Stimulated activated naive CD8-positive, alpha-beta T cell treated with anti-CD3 and anti-CD28 coated beads, Interleukin-15, amount 100 ng/mL, for 72 hours (primary cell): Measurements from ENCODE around the gene SH3GLB2.
"Not testable (repeated sequence)": the region's sequence is repeated elsewhere in the genome, so short reads cannot be mapped to it uniquely, and the experiment has no call there.

Source experiments
- ATAC-seq: fragments of 150-1000 bp; cut with Tn5 transposase; 2 replicates; pipeline ENCODE4 v1.10.0; 2021; ENCODE audit warnings: mild to moderate bottlenecking, moderate library complexity
- DNase-seq, 2 donors: peaks; one replicate each; pipeline ENCODE4 v3.0.0; 2021 to 2022
- H3K27ac Mint-ChIP-seq, 2 donors: one replicate each; pipeline ENCODE4 v1.8.0; 2022; ENCODE audit warnings: mild to moderate bottlenecking in 2 of 2, mixed read lengths in 2 of 2, moderate library complexity in 2 of 2
- H3K27me3 Mint-ChIP-seq: one replicate; pipeline ENCODE4 v1.8.0; 2022; ENCODE audit warnings: mixed read lengths
- H3K4me1 Mint-ChIP-seq: one replicate; pipeline ENCODE4 v1.8.0; 2022; ENCODE audit warnings: mild to moderate bottlenecking, mixed read lengths
- H3K4me3 Mint-ChIP-seq, 2 donors: one replicate each; pipeline ENCODE4 v1.8.0; 2022; ENCODE audit warnings: mild to moderate bottlenecking in 2 of 2, mixed read lengths in 2 of 2, moderate library complexity in 1 of 2
- H3K9me3 Mint-ChIP-seq, 2 donors: one replicate each; pipeline ENCODE4 v1.8.0; 2022; ENCODE audit warnings: mixed read lengths in 2 of 2

The SH3GLB2 gene

DNA sequence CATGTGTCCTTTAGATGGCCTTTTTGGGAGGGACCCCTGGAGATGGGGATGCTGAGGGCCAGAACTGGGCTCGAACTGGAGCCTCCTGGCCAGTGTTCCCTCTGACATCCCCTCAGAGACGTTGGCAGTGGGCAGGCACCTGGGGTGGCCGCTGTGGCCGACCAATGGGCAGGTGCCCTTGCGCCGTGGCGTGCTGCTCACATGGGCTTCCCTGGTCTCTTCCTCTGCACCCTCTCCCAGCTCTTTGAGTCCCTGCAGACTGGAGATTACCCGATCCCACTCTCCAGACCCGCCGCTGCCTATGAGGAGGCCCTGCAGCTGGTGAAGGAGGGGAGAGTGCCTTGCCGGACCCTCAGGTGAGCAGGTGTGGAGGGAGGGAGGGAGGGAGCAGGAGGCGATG lies 32.9 kb upstream of the SH3GLB2 start:
- DNase-seq (no peak), ATAC-seq (no peak)
- no peaks in the 10 kb centered on the region for H3K9me3 Mint-ChIP-seq
- H3K4me1 Mint-ChIP-seq = no peaks in the 10 kb centered on the region
- H3K27me3 Mint-ChIP-seq = no peaks in the 10 kb centered on the region
- H3K27ac Mint-ChIP-seq = no peak overlapping the region
- no peak overlapping the region for H3K4me3 Mint-ChIP-seq

DNA sequence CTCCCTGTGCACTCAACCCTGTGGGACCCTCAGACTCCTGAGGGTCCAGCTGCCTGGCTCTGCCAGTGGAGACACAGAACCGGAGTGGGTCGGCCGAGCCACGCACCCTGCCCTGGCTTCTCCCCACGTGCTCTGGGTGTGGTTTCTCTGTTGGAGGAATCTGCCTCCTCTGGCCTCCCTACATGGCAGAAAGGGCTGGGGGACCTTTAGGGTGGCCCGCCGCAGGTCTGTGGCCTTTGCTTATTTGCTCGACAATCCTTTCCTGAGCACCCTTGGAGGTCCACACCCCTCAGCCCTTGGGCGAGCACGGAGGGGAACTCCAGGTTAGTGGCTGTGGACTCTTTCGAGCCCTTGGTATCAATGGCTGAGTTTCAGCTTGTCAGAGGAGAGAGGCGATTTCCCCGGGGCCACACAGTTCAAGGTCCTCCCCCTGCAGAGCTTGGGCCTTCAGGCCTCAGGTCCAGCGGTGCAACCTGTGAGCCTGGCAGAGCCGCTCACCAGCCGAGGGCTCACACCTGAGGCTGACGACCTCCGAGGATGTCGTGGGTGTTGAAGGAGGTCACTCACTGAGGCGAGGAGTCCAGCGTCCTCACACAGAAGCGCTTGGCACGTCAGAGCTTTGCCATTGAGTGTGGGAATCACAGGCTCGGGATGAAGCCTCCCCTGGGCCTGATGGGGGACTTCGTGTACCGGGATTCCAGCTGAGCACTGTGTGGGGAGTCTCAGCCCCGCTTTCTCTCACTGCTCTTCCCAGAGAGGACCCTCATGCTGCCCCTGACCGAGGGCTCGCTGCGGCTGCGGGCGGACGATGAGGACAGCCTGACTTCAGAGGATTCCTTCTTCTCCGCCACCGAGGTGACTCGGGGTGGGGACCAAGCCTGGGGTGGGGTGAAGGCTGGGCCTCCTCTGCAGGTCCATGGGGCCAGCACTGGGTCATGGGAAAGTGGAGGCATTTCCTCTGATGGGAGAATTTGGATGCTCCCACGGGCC lies 32.0 kb upstream of the SH3GLB2 start:
- DNase-seq (no peak), ATAC-seq (no peak)
- Mint-ChIP-seq H3K27ac (peak overlapping the region in 1 of 2 donors; percentile 67), H3K4me1 (no peaks in the 10 kb centered on the region), H3K4me3 (no peak overlapping the region), H3K27me3 (no peaks in the 10 kb centered on the region), H3K9me3 (no peaks in the 10 kb centered on the region)

DNA sequence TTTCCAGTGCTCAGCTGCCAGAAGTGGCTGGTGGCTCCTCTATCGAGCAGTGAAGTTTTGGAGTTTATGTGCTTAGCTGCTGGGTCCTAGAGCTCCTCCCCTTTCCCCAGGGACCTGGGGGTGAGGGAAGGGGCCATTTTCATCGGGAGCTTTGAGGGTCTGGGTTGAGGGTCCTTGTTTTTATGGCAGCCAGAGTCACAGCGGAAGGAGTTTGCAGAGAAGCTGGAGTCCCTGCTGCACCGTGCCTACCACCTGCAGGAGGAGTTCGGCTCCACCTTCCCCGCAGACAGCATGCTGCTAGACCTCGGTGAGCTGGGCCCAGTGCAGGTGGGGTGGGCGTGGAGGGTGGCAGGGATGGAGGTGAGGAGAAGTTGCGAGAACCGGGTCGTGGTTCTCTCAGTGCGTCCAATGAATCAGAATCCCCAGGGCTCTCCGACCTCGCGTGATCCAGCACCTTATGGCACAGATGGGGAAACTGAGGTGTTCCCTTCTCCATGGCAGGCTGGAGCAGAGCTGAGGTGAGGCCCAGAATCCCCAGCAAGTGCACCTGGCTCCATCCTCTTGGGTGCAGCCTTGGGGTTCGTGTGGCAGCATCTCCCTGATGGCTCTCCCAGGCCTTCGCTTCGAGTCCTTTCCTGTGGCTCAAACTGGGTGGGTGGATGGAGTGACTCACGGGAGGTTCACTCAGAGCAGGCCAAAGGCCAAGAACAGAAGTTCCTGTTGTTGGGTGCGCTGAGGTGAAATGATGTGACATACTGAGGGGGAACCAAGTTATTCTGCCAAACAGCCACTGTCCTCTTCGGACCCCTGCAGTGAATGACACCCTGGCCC lies 31.0 kb upstream of the SH3GLB2 start:
- no peaks in the 10 kb centered on the region for H3K9me3 Mint-ChIP-seq
- no peaks in the 10 kb centered on the region for H3K4me1 Mint-ChIP-seq
- no peak for DNase-seq
- H3K27me3 Mint-ChIP-seq = no peaks in the 10 kb centered on the region
- no peak for ATAC-seq
- H3K4me3 Mint-ChIP-seq = no peak overlapping the region
- H3K27ac Mint-ChIP-seq = no peak overlapping the region

DNA sequence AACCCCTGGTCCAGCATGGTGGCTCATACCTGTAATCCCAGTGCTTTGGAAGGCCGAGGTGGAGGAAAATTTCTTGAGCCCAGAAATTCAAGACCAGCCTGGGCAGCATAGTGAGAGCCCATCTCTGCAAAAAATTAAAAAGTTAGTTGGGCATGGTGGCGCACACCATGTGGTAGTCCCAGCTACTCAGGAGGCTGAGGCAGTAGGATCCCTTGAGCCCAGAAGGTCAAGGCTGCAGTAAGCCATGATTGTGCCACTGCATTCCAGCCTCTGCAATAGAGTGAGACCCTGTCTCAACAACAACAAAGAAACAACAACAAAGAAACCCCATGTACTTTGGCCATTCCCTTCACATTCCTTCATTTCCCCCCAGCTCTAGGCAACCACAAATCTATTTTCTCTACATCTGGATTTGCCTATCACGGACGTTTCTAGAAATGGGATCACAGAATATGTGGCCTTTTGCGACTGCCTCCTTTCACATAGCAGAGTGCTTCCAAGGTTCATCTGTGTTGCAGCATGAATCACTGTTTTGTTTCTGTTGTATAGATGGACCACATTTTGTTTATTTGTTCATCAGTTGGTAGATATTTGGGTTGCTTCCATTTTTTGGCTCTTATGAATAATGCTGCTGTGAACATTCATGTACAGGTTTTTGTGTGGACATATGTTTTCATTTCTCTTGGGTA lies 26.2 kb upstream of the SH3GLB2 start:
- no peaks in the 10 kb centered on the region for H3K9me3 Mint-ChIP-seq
- ATAC-seq = no peak

DNA sequence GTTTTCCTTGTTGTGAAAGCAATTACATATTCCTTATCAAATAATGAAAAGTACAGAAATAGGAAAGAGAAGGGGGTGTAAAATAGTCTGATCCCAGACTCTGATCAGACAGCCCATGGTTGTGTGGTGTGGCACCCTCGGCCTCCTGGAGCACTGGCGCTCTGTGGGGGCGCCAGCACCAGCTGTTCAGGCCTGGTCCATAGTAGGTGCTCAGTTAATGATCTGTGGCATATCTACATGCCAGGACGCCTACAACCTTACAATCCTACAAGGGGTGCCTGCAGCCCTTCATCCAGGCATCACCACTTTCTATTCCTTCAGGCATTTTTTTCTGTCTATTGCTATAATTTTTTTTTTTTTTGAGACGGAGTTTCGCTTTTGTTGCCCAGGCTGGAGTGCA lies 24.9 kb upstream of the SH3GLB2 start:
- Mint-ChIP-seq H3K4me3 (no peak overlapping the region), H3K9me3 (no peaks in the 10 kb centered on the region), H3K4me1 (peaks cover 4% of the 10 kb centered on the region), H3K27me3 (no peaks in the 10 kb centered on the region), H3K27ac (no peak overlapping the region)
- DNase-seq (no peak), ATAC-seq (no peak)

More for the DNA sequence above, 26.2 kb upstream of the SH3GLB2 start:
- no peak overlapping the region for H3K4me3 Mint-ChIP-seq
- H3K27ac Mint-ChIP-seq = no peak overlapping the region
- no peak for DNase-seq
- H3K4me1 Mint-ChIP-seq = no peaks in the 10 kb centered on the region
- H3K27me3 Mint-ChIP-seq = no peaks in the 10 kb centered on the region

DNA sequence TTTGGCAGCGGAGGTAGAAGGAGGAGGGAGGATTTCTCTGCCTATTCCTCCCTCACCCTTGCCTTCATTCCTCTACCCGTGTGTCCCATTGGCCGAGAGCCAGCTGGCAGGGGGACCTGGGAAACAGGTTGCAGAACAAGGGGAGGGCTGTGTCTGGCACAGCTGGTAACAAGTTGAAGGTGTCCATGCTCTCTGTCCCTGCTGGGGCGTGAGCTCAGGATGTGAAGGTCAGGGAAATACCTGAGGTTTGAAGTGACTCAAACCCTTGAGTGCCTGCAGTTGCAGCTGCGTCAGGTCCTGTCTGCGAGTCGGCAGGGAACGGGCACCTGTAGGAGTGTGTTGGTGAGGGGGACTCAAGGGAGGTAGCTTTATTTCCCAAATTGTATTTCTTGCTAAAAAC lies 24.5 kb upstream of the SH3GLB2 start:
- Mint-ChIP-seq H3K4me3 (no peak overlapping the region), H3K27me3 (no peaks in the 10 kb centered on the region), H3K9me3 (no peaks in the 10 kb centered on the region), H3K4me1 (peaks cover 4% of the 10 kb centered on the region), H3K27ac (no peak overlapping the region)
- ATAC-seq (no peak), DNase-seq (no peak)

DNA sequence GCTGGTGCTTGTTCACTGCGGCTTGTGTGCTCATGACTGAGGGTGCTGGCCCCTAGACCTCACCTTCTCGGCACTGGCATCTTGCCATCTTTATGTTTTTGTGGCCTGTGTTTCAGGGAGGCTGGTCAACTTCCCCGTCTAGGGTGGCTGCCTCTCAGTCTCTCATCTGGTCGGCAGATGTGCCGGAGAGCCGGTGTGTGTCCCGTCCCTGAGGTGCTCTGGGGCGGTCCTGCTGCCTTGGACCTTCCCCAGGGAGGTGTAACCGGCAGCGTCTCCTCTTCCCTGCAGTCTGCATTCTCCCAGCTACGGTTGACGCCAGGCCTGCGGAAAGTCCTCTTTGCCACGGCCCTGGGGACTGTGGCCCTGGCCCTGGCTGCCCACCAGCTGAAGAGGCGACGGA lies 13.9 kb upstream of the SH3GLB2 start:
- DNase-seq = no peak

DNA sequence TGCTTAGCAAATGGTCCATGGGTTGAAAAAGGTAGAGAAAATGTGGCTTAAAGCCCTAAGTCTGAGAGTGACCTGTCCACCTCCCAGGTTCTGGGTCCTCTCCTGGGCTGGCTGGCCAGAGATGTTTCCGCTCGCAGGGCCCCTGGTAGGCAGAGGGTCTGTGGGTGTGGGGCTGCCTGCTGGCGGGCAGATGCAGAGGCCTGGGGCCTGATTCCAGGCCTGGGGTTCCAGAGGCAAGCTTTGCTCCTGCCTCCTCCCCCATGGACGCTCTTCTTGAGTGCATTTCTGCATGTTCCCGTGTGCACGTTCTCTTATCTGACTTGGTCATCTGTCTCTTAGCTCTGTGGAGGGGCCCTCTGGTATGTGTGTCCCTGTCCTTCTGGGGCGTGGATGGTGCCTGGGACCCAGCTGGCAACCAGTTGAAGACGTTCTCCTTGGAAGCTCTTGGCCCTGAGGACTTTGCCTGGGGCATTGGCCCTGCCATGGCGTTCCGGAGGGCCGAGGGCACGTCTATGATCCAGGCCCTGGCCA lies 12.0 kb upstream of the SH3GLB2 start:
- Mint-ChIP-seq H3K27me3 (no peaks in the 10 kb centered on the region), H3K9me3 (no peaks in the 10 kb centered on the region), H3K27ac (no peak overlapping the region), H3K4me3 (no peak overlapping the region), H3K4me1 (peaks cover 37% of the 10 kb centered on the region)
- ATAC-seq (no peak), DNase-seq (no peak)

More for the DNA sequence above, 13.9 kb upstream of the SH3GLB2 start:
- Mint-ChIP-seq H3K27me3 (no peaks in the 10 kb centered on the region), H3K27ac (no peak overlapping the region), H3K4me1 (peaks cover 26% of the 10 kb centered on the region), H3K4me3 (no peak overlapping the region), H3K9me3 (no peaks in the 10 kb centered on the region)
- no peak for ATAC-seq

DNA sequence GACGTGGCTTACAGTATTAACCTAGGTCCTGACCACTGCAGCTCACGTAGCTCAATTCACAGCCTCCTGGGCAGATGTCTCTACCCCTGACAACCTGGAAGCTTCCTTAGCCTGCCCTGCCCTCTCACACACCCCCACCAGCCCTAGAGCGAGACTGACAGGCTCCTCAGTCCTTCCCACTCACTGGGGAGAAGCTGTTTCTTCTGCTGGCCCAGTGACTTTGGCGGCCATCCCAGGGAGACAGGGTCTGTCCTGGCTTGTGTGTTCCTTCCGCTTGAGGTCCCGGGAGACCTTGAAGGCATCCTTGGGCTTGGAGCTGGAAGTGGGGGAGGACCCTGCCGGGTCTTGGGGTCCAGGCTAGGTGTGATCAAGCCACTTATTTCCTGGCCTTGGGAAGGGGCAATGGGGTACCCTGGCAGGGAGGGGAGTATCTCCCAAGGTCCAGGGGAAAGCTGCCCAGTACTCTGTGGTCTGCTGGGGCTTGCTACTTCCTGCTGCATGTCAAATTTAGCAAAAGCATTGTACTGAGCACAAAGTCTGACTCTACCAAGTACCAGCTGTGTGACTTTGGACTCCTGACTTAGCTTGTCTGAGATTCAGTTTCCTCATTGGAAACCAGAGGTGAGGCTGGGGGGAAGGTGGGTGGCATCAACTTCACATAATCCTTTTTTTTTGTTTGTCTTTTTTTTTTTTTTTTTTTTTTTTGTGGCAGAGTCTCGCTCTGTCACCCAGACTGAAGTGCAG lies 10.2 kb upstream of the SH3GLB2 start:
- Mint-ChIP-seq H3K4me1 (peaks cover 37% of the 10 kb centered on the region), H3K27ac (peak overlapping the region in 1 of 2 donors; percentile 55), H3K9me3 (no peaks in the 10 kb centered on the region), H3K4me3 (peak overlapping the region; percentile 86 to 92), H3K27me3 (no peaks in the 10 kb centered on the region)
- ATAC-seq = no peak
- no peak for DNase-seq

DNA sequence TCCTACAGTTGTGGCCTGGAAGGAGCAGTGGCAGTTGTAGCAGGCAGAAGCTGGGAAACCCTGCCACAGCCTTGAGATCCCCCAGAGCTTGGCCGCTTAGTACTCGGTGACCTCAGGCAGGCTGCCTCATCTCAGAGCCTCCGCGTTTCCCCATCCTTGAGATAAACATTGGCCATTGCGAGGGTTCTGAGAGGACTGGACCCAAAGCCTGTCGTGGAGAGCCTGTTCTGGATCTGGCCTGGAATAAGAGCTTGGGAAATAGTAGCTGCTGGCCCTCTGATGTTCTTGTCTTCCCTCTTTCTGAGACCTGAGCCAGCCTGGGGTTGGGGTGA lies 9.6 kb upstream of the SH3GLB2 start:
- Mint-ChIP-seq H3K4me3 (peak overlapping the region; percentile 86 to 92), H3K4me1 (peaks cover 37% of the 10 kb centered on the region), H3K27me3 (no peaks in the 10 kb centered on the region), H3K27ac (peak overlapping the region in 1 of 2 donors; percentile 55), H3K9me3 (no peaks in the 10 kb centered on the region)
- ATAC-seq = no peak
- DNase-seq = no peak

DNA sequence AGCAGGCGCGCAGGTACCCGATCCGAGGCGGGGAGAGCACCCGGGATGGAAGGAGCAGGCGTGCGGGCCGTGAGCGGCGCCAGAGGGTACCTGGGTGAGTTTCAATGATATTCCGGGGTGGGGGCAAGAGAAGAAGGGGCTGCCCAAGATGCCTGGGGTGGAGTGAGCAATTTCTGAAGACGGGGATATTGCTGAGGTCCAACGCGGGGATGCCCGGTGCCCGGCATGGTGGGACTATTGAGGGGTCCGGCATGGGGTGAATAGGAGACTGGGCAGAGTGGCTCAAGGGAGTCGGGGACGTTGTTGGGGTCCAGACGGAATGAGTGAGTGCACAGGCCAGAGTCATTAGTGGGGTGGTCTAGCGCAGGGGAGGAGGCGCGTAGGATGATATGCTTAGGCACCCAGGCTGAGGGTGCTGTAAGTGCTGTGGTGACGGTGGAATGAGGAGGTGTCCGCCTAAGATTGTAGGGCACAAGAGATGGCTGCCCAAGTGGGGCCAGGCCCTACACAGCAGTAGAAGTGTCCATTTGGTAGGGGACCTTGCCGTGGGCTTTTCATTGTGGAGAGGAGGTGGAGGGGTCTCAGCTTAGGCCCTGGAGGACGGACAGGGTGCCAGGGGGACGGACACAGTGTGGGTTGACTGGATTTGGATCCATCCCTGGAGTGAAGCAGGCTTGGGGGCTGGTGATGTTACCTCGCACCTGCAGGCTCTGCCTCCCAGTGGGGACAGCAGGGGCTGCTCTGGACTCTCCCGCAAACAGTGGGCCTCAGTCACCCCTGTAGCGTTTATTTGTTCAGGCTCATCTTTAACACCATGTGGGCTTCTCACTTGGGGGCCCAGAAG lies 9.0 kb upstream of the SH3GLB2 start:
- peaks cover 37% of the 10 kb centered on the region for H3K4me1 Mint-ChIP-seq
- H3K27ac Mint-ChIP-seq = peak overlapping the region; percentile 90 to 93
- no peaks in the 10 kb centered on the region for H3K27me3 Mint-ChIP-seq
- DNase-seq (no peak), ATAC-seq (no peak)
- H3K9me3 Mint-ChIP-seq = no peaks in the 10 kb centered on the region
- H3K4me3 Mint-ChIP-seq = peak overlapping the region; percentile 86 to 92

DNA sequence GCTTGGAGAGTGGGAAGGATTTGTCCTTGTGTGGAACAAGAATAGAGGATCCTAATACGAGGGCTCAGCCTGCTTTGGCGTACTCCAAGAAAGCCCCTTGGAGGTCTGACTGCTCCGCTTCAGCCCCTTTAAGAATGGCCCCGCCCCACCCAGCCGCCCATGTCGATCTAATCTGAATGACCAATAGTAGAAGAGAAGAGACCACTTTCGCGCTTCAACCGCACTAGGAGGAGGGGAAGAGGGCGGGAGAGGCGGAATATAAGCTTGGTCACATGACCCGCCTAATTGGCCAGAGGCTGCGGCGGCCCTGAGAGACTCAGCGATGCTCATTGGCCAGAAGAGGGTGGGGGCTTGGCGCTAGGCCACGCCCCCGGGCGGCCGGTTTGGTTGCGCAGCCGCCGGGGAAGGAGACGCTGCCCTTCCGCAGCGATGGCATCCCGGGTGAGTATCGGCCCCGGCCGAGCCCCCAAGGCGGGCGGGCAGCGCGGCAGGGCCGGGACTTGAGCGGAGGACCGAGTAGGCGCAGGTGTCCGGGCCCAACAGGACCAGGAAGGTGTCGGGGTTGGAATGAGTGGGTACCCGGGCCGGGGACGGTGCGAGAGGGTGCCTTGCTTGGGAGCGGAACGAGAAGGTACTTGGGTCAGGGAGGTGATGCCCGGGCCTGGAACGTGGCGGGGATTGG lies 8.3 kb upstream of the SH3GLB2 start, which contains the start of gene MIGA2:
Gene MIGA2, plus strand, starts transcription at position 386 of the 682 bp plus-strand sequence. CDS start 3,969 bp downstream, outside the sequence.
- H3K4me3 Mint-ChIP-seq = peak within 1 kb of the TSS; percentile 86 to 92

DNA sequence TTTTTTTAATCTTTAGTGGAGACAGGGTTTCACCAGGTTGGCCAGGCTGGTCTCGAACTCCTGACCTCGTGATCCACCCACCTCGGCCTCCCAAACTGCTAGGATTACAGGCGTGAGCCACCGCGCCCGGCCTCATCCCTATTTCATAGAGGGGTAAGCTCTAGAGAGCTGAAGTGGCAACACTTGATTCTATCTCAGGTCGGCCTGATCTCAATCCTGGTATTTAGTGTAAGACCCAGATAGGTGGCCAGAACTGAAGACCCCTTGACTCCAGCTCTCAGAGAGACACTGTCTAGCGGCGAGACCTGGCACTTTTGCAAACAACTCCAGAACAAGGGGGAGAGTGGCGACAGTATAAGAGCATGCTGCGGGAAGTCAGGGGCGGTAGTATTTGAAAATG lies 7.7 kb upstream of the SH3GLB2 start:
- not testable (repeated sequence) for H3K9me3 Mint-ChIP-seq, H3K27me3 Mint-ChIP-seq
- ATAC-seq = peak; percentile 27
- Mint-ChIP-seq H3K4me3 (peak overlapping the region; percentile 86 to 92), H3K4me1 (peaks cover 37% of the 10 kb centered on the region), H3K27ac (peak overlapping the region; percentile 89 to 90)
- DNase-seq = peak in 1 of 2 donors; percentile 29

More for the DNA sequence above, 8.3 kb upstream of the SH3GLB2 start, which contains the start of gene MIGA2:
- ATAC-seq (peak; percentile 98), DNase-seq (peak; percentile 93 to 97)
- no peaks in the 10 kb centered on the region for H3K9me3 Mint-ChIP-seq
- no peaks in the 10 kb centered on the region for H3K27me3 Mint-ChIP-seq
- H3K27ac Mint-ChIP-seq = peak within 1 kb of the TSS; percentile 90 to 93
- peaks cover 37% of the 10 kb centered on the region for H3K4me1 Mint-ChIP-seq
